GM12878 (cell line): Measurements from ENCODE around the gene CALML5.

Experiments
- CREM ChIP-seq: IDR thresholded peaks from 2 replicates; pipeline ENCODE4 v1.6.1; 2014; ENCODE audit warnings: antibody characterized with exemption, low read depth
- EZH2 ChIP-seq: IDR thresholded peaks from 2 replicates; pipeline ENCODE4 v1.6.1; 2012; ENCODE audit warnings: low read depth, mild to moderate bottlenecking, control low read depth, inconsistent platforms, low read length, borderline replicate concordance; ENCODE audit not compliant: control insufficient read depth
- HDGF ChIP-seq: fragments of 450-650 bp; IDR thresholded peaks from 2 replicates; pipeline ENCODE4 v1.6.1; 2016; ENCODE audit warnings: antibody characterized with exemption
- MAX ChIP-seq: IDR thresholded peaks from 2 replicates; pipeline ENCODE4 v1.6.1; 2012; ENCODE audit warnings: low read depth, low read length, improper control_type of control experiment
- NR2C2 ChIP-seq: IDR thresholded peaks from 2 replicates; pipeline ENCODE4 v1.6.1; 2011; ENCODE audit warnings: borderline replicate concordance, low read depth; ENCODE audit not compliant: control insufficient read depth, insufficient read length
- POLR2AphosphoS2 ChIP-seq: IDR thresholded peaks from 2 replicates; pipeline ENCODE4 v1.6.1; 2011; ENCODE audit warnings: low read depth, mild to moderate bottlenecking, low read length, improper control_type of control experiment, moderate library complexity
- TAF1 ChIP-seq: IDR thresholded peaks from 2 replicates; pipeline ENCODE4 v1.6.1; 2011; ENCODE audit warnings: mild to moderate bottlenecking, low read depth, low read length, borderline replicate concordance

GRCh38 chr10:5462841-5463293 lies 36.5 kb downstream of the CALML5 start:
- no peak for TF ChIP-seq HDGF
- TF ChIP-seq POLR2AphosphoS2 = no peak
- TF ChIP-seq CREM = no peak
- TF ChIP-seq MAX = no peak
- TF ChIP-seq NR2C2 = no peak
- TF ChIP-seq TAF1 = no peak
- no peak for TF ChIP-seq EZH2
